Endothelial cell of umbilical vein (primary cell): ENCODE data around the gene TESMIN. TPM values are rescaled to one million over a fixed set of nuclear protein-coding genes. Genes with fewer than 3 reads are reported as not detected.

Source experiments
- BruUV-seq: library from RNA; stranded (reverse); fragments of 400-500 nt; replicated peaks from 2 replicates; lab custom pipeline; 2021; lab: Mats Ljungman, UMichigan
- CTCF ChIA-PET: fragments of 300-600, 350-600 bp; sonication (Branson Sonifier 250); formaldehyde crosslinking; loops from one replicate; lab custom pipeline; 2021; ENCODE audit warnings: antibody characterized with exemption, inconsistent platforms; lab: Charles Lee
- POLR2A ChIA-PET: fragments of 300-600, 350-600 bp; sonication (Branson Sonifier 250); formaldehyde crosslinking; loops from one replicate; lab custom pipeline; 2021; ENCODE audit warnings: antibody characterized with exemption, inconsistent platforms; lab: Charles Lee
- DNase-seq: peaks from one replicate; pipeline ENCODE4 v3.0.0-alpha.2; 2011; ENCODE audit warnings: low read depth, low spot score
- FAIRE-seq: peaks from 2 replicates; lab custom pipeline; 2011; peaks lifted over from hg19 to GRCh38; lab: Jason Lieb, UNC
- H2AFZ ChIP-seq: 2 replicates; pipeline ENCODE4 v1.6.0; 2012; ENCODE audit warnings: low read depth, low read length, control low read depth, inconsistent platforms
- H3K27ac ChIP-seq: 2 replicates; pipeline ENCODE4 v1.5.1; 2011; ENCODE audit warnings: low read depth, mild to moderate bottlenecking, control low read depth, low read length, moderate library complexity; ENCODE audit not compliant: insufficient read depth
- H3K27me3 ChIP-seq, 2 experiments: 2 replicates each; pipeline versions ENCODE4 v1.6.0 to v1.6.1; 2011; ENCODE audit warnings: low read length in 2 of 2, mixed read lengths in 1 of 2; ENCODE audit not compliant: control insufficient read depth in 2 of 2, insufficient read depth in 2 of 2
- H3K36me3 ChIP-seq, 2 experiments: 2 replicates in 1 of 2; 3 replicates in 1 of 2; pipeline ENCODE4 v1.5.1; 2011; ENCODE audit warnings: low read length in 2 of 2, mild to moderate bottlenecking in 1 of 2, moderate library complexity in 1 of 2; ENCODE audit not compliant: control insufficient read depth in 2 of 2, insufficient read depth in 2 of 2; ENCODE audit errors: extremely low read depth in 1 of 2
- H3K4me1 ChIP-seq: 3 replicates; pipeline ENCODE4 v1.5.1; 2011; ENCODE audit warnings: mild to moderate bottlenecking, low read length; ENCODE audit not compliant: control insufficient read depth, insufficient read depth; ENCODE audit errors: extremely low read depth
- H3K4me2 ChIP-seq: 2 replicates; pipeline ENCODE4 v1.6.1; 2011; ENCODE audit warnings: low read length, control low read depth, mixed read lengths; ENCODE audit not compliant: insufficient read depth
- H3K4me3 ChIP-seq, 3 experiments: fragments of 200-600 bp in 1 of 3; sonication (generic), shearing (Covaris generic) in 1 of 3; replicated peaks in 1 of 3; 2 replicates each; pipeline ENCODE4 v1.5.1; 2011 to 2016; ENCODE audit warnings: control low read depth in 3 of 3, low read length in 3 of 3, mild to moderate bottlenecking in 2 of 3, inconsistent platforms in 1 of 3, low read depth in 1 of 3, moderate library complexity in 1 of 3; ENCODE audit not compliant: insufficient read depth in 1 of 3
- H3K79me2 ChIP-seq: 2 replicates; pipeline ENCODE4 v1.6.0; 2012; ENCODE audit warnings: low read length, inconsistent platforms; ENCODE audit not compliant: control insufficient read depth, insufficient read depth
- H3K9ac ChIP-seq: replicated peaks from 2 replicates; pipeline ENCODE3; 2011; ENCODE audit warnings: low read length, control low read depth; ENCODE audit not compliant: insufficient read depth; ENCODE audit errors: extremely low read depth
- H3K9me1 ChIP-seq: replicated peaks from 3 replicates; pipeline ENCODE4 v1.6.0; 2011; ENCODE audit warnings: mild to moderate bottlenecking, low read length; ENCODE audit not compliant: control insufficient read depth, insufficient read depth; ENCODE audit errors: extremely low read depth
- H3K9me3 ChIP-seq: replicated peaks from 2 replicates; pipeline ENCODE4 v1.5.1; 2012; ENCODE audit warnings: low read length, inconsistent platforms; ENCODE audit not compliant: control insufficient read depth, insufficient read depth
- H4K20me1 ChIP-seq: replicated peaks from 2 replicates; pipeline ENCODE3; 2011; ENCODE audit warnings: mild to moderate bottlenecking, low read length; ENCODE audit not compliant: control insufficient read depth, insufficient read depth; ENCODE audit errors: extremely low read depth
- CTCF ChIP-seq, 2 donors: IDR thresholded peaks; 1 replicate in 1 of 2; 2 replicates in 1 of 2; pipeline ENCODE4 v1.5.1; 2011; ENCODE audit warnings: low read length in 2 of 2, mild to moderate bottlenecking in 2 of 2, moderate library complexity in 2 of 2, control low read depth in 1 of 2, inconsistent platforms in 1 of 2, low read depth in 1 of 2; ENCODE audit not compliant: insufficient read depth in 1 of 2; ENCODE audit errors: extremely low read depth in 1 of 2
- EZH2 ChIP-seq: IDR thresholded peaks from 2 replicates; pipeline ENCODE4 v1.6.1; 2012; ENCODE audit warnings: borderline replicate concordance, low read depth, mild to moderate bottlenecking, moderate library complexity, low read length, inconsistent platforms; ENCODE audit not compliant: severe bottlenecking
- FOS ChIP-seq: IDR thresholded peaks from 2 replicates; pipeline ENCODE4 v1.6.1; 2011; ENCODE audit warnings: mild to moderate bottlenecking, low read length, moderate library complexity, borderline replicate concordance; ENCODE audit not compliant: insufficient read depth
- GATA2 ChIP-seq: IDR thresholded peaks from 2 replicates; pipeline ENCODE4 v1.7.0; 2011; ENCODE audit warnings: low read depth, mild to moderate bottlenecking, moderate library complexity, mixed read lengths, low read length; ENCODE audit not compliant: insufficient read length, insufficient read depth
- JUN ChIP-seq: IDR thresholded peaks from 2 replicates; pipeline ENCODE4 v1.6.1; 2011; ENCODE audit warnings: borderline replicate concordance, low read depth; ENCODE audit not compliant: insufficient read length, insufficient read depth
- MAX ChIP-seq: IDR thresholded peaks from 2 replicates; pipeline ENCODE4 v1.6.1; 2011; ENCODE audit not compliant: insufficient read depth, insufficient read length
- MYC ChIP-seq: IDR thresholded peaks from one replicate; pipeline ENCODE4 v1.6.1; 2011; ENCODE audit warnings: mild to moderate bottlenecking, low read depth, low read length
- POLR2A ChIP-seq: IDR thresholded peaks from 2 replicates; pipeline ENCODE4 v1.6.1; 2012; ENCODE audit warnings: low read depth, mild to moderate bottlenecking, control low read depth, low read length
- POLR2AphosphoS5 ChIP-seq: IDR thresholded peaks from 2 replicates; pipeline ENCODE4 v1.6.1; 2012; ENCODE audit warnings: low read depth, mild to moderate bottlenecking, control low read depth, low read length, moderate library complexity; ENCODE audit not compliant: insufficient read depth
- dilution Hi-C: fragments of 300-500 bp; cut with MboI; formaldehyde crosslinking; loops from one replicate; pipeline ENCODE4 v1.15.0; 2019; ENCODE audit warnings: low sequenced_read_pairs; ENCODE audit not compliant: extremely low pct_ligation_motif_present
- intact Hi-C: fragments of 100-400 bp; cut with micrococcal nuclease; formaldehyde crosslinking; loops from one replicate; pipeline ENCODE4 v1.10.0; 2022
- polyA plus RNA-seq, 4 experiments: library from polyadenylated mRNA; depleted of rRNA in 3 of 4; stranded (reverse) in 3 of 4; unstranded in 1 of 4; fragments of >200 nt; gene quantifications; 2 replicates each; pipeline versions ENCODE4 v1.2.1 to v1.2.3, GENCODE V29; 2011 to 2012; ENCODE audit warnings: missing spikeins in 1 of 4
- total RNA-seq: library from RNA; stranded (reverse); gene quantifications from 2 replicates; pipeline ENCODE4 v1.2.3, GENCODE V29; 2021

The TESMIN gene
- total and polyA plus RNA-seq, 2 donors (not counting 3 experiments of a cell fraction or from before 2014, with no cell fraction given), result 1.7 to 6.1 TPM

- H2AFZ ChIP-seq, result no peak overlapping the region
- no peak overlapping the region for H3K4me3 ChIP-seq
- FAIRE-seq (no peak), DNase-seq (no peak)
- intact Hi-C loops, result no loop called here
- H3K9me3 ChIP-seq, result no peaks in the 10 kb centered on the region
- no peaks in the 10 kb centered on the region for H4K20me1 ChIP-seq
- peaks cover 4 to 8% of the 10 kb centered on the region in 2 experiments for H3K27me3 ChIP-seq
- no peak for TF ChIP-seq FOS
- TF ChIP-seq JUN, result no peak
- TF ChIP-seq POLR2A, result no peak
- no peak for TF ChIP-seq EZH2
- TF ChIP-seq MAX, result no peak
- no peak for TF ChIP-seq POLR2AphosphoS5
- no peak overlapping the region for H3K27ac ChIP-seq
- no peaks in the 10 kb centered on the region for H3K36me3 ChIP-seq
- POLR2A ChIA-PET, result no interaction called here
- H3K4me1 ChIP-seq, result no peaks in the 10 kb centered on the region
- CTCF ChIA-PET, result no interaction called here
- no TSS peak for BruUV-seq
- dilution Hi-C loops, result no loop called here
- H3K4me2 ChIP-seq, result no peak overlapping the region
- H3K9me1 ChIP-seq, result no peaks in the 10 kb centered on the region
- no peak overlapping the region for H3K9ac ChIP-seq
- no peaks in the 10 kb centered on the region for H3K79me2 ChIP-seq
Measured at GRCh38 chr11:68710409-68710808, 40.9 kb downstream of the TESMIN start.

GRCh38 chr11:68709062-68709461 lies 42.3 kb downstream of the TESMIN start:
- Histone ChIP-seq H3K4me3 (no peak overlapping the region), H2AFZ (no peak overlapping the region), H3K36me3 (no peaks in the 10 kb centered on the region), H4K20me1 (no peaks in the 10 kb centered on the region), H3K79me2 (no peaks in the 10 kb centered on the region), H3K27ac (no peak overlapping the region), H3K27me3 (peaks cover 10 to 11% of the 10 kb centered on the region in 2 experiments), H3K9ac (no peak overlapping the region), H3K9me3 (no peaks in the 10 kb centered on the region), H3K9me1 (no peaks in the 10 kb centered on the region), H3K4me2 (no peak overlapping the region), H3K4me1 (no peaks in the 10 kb centered on the region)
- ChIA-PET CTCF (no interaction called here), POLR2A (no interaction called here)
- TF ChIP-seq MYC (no peak), CTCF (IDR thresholded peaks at IDR 0.05; ENCODE audit: extremely low read depth in 1 of 2, insufficient read depth in 1 of 2, low read depth in 1 of 2, low read length in 2 of 2) (no peak), GATA2 (no peak), FOS (no peak), EZH2 (no peak), JUN (no peak), POLR2A (no peak), MAX (no peak), POLR2AphosphoS5 (no peak)
- dilution Hi-C loops (no loop called here), intact Hi-C loops (no loop called here)
- FAIRE-seq (no peak), DNase-seq (no peak)
- BruUV-seq, result no TSS peak
